HCEC 1CT (cell line): ENCODE results near the gene PSMG3.
A peak's percentile ranks its signal among the peaks of the same experiment; 100 is the strongest.
"Not testable (repeated sequence)": the region's sequence is repeated elsewhere in the genome, so short reads cannot be mapped to it uniquely, and the experiment has no call there.

Experiments used
- DNase-seq: peaks from one replicate; pipeline ENCODE4 v3.0.0-alpha.2; 2017

Gene PSMG3

GRCh38 chr7:1596181-1597043 lies 26.6 kb upstream of the PSMG3 start:
- no peak for DNase-seq

- no peak for DNase-seq
Observed at GRCh38 chr7:1595636-1596035, 25.8 kb upstream of the PSMG3 start.

- DNase-seq, result no peak
Observed at GRCh38 chr7:1595027-1595426, 25.2 kb upstream of the PSMG3 start.

- DNase-seq, result no peak
Observed at GRCh38 chr7:1593904-1594421, 24.1 kb upstream of the PSMG3 start.

GRCh38 chr7:1593091-1593866 lies 23.4 kb upstream of the PSMG3 start:
- DNase-seq, result peak; percentile 23

GRCh38 chr7:1592299-1592871 lies 22.6 kb upstream of the PSMG3 start:
- no peak for DNase-seq

GRCh38 chr7:1591876-1592275 lies 22.0 kb upstream of the PSMG3 start:
- DNase-seq, result no peak

GRCh38 chr7:1591396-1591795 lies 21.6 kb upstream of the PSMG3 start:
- DNase-seq, result no peak

- DNase-seq, result no peak
Observed at GRCh38 chr7:1590887-1591286, 21.1 kb upstream of the PSMG3 start.

GRCh38 chr7:1590476-1590875 lies 20.6 kb upstream of the PSMG3 start:
- DNase-seq, result no peak

GRCh38 chr7:1588978-1589377 lies 19.1 kb upstream of the PSMG3 start:
- no peak for DNase-seq

- DNase-seq, result no peak
Observed at GRCh38 chr7:1587738-1588137, 17.9 kb upstream of the PSMG3 start.

- DNase-seq, result no peak
Observed at GRCh38 chr7:1586827-1587705, 17.2 kb upstream of the PSMG3 start.

- DNase-seq, result no peak
Observed at GRCh38 chr7:1586126-1586826, 16.4 kb upstream of the PSMG3 start.

GRCh38 chr7:1585142-1585981 lies 15.5 kb upstream of the PSMG3 start:
- DNase-seq, result no peak

- no peak for DNase-seq
Observed at GRCh38 chr7:1584700-1585099, 14.9 kb upstream of the PSMG3 start.

- not testable (repeated sequence) for DNase-seq
Observed at GRCh38 chr7:1583241-1583930, 13.6 kb upstream of the PSMG3 start.

GRCh38 chr7:1580422-1581030 lies 10.7 kb upstream of the PSMG3 start:
- DNase-seq, result no peak

GRCh38 chr7:1579481-1580421 lies 9.9 kb upstream of the PSMG3 start:
- peak; percentile 39 for DNase-seq
